Ascending aorta (tissue), 2 donors: Measurements from ENCODE around the gene FCGBP. TPM values are rescaled to one million over a fixed set of nuclear protein-coding genes. Genes with fewer than 3 reads are reported as not detected.

ENCODE experiments used
- DNase-seq, 2 donors: peaks; one replicate each; pipeline ENCODE4 v3.0.0-alpha.2; 2019; ENCODE audit warnings: low spot score in 2 of 2
- H3K27ac ChIP-seq, 2 donors: fragments of 200-600 bp; sonication (generic); one replicate each; pipeline ENCODE4 v1.5.1; 2016 to 2017; ENCODE audit warnings: mild to moderate bottlenecking in 1 of 2
- H3K27me3 ChIP-seq: fragments of 200-600 bp; sonication (generic); one replicate; pipeline ENCODE4 v1.5.1; 2017
- H3K36me3 ChIP-seq, 2 donors: fragments of 200-600 bp; sonication (generic); one replicate each; pipeline ENCODE4 v1.5.1; 2016
- H3K4me1 ChIP-seq, 2 donors: fragments of 200-600 bp; sonication (generic); one replicate each; pipeline ENCODE4 v1.5.1; 2016 to 2017; ENCODE audit warnings: mild to moderate bottlenecking in 1 of 2
- H3K4me3 ChIP-seq, 2 donors: fragments of 200-600 bp; sonication (generic); one replicate each; pipeline ENCODE4 v1.5.1; 2016 to 2017; ENCODE audit warnings: mild to moderate bottlenecking in 1 of 2
- H3K9me3 ChIP-seq, 2 donors: fragments of 200-600 bp; sonication (generic); one replicate each; pipeline ENCODE4 v1.5.1; 2016
- CTCF ChIP-seq, 3 experiments: fragments of 200-600 bp in 2 of 3; fragments of 450-650 bp in 1 of 3; sonication (generic) in 2 of 3; IDR thresholded peaks; one replicate each; pipeline ENCODE4 v1.5.1; 2016 to 2019; ENCODE audit warnings: antibody characterized with exemption in 3 of 3, mild to moderate bottlenecking in 1 of 3, moderate library complexity in 1 of 3
- intact Hi-C: fragments of 100-400 bp; cut with DNase I; formaldehyde crosslinking; loops from one replicate; pipeline ENCODE4 v1.15.1; 2023
- total RNA-seq: library from RNA; depleted of rRNA; stranded (reverse); fragments of >200 nt; gene quantifications from one replicate; pipeline ENCODE4 v1.1.0, GENCODE V29; 2016

Gene FCGBP
- total RNA-seq, 1 donor from 2014 or later = 21.2 TPM

- H3K27me3 ChIP-seq = no peaks in the 10 kb centered on the region
- intact Hi-C loops = no loop called here
- no peak for DNase-seq
- H3K36me3 ChIP-seq = no peaks in the 10 kb centered on the region
- TF ChIP-seq CTCF (IDR thresholded peaks at IDR 0.05) = no peak
- no peak overlapping the region for H3K4me3 ChIP-seq
- no peak overlapping the region for H3K27ac ChIP-seq
- H3K9me3 ChIP-seq = no peaks in the 10 kb centered on the region
- no peaks in the 10 kb centered on the region for H3K4me1 ChIP-seq
These were observed 17.5 kb downstream of the FCGBP start for GRCh38 chr19:39916851-39917396.

GRCh38 chr19:39916236-39916635 is 18.2 kb downstream of the FCGBP start:
- intact Hi-C loops = no loop called here
- TF ChIP-seq CTCF (IDR thresholded peaks at IDR 0.05) = no peak

GRCh38 chr19:39915848-39916215 is 18.6 kb downstream of the FCGBP start:
- H3K9me3 ChIP-seq = no peaks in the 10 kb centered on the region
- H3K4me3 ChIP-seq = no peak overlapping the region
- H3K27ac ChIP-seq = no peak overlapping the region
- no peak for DNase-seq
- no peaks in the 10 kb centered on the region for H3K27me3 ChIP-seq
- H3K4me1 ChIP-seq = no peaks in the 10 kb centered on the region
- no peak for TF ChIP-seq CTCF (IDR thresholded peaks at IDR 0.05)
- no peaks in the 10 kb centered on the region for H3K36me3 ChIP-seq
- intact Hi-C loops = no loop called here

More at GRCh38 chr19:39916236-39916635, 18.2 kb downstream of the FCGBP start:
- H3K9me3 ChIP-seq = no peaks in the 10 kb centered on the region
- H3K27me3 ChIP-seq = no peaks in the 10 kb centered on the region
- no peak overlapping the region for H3K4me3 ChIP-seq
- DNase-seq = no peak
- H3K4me1 ChIP-seq = no peaks in the 10 kb centered on the region
- H3K27ac ChIP-seq = no peak overlapping the region
- H3K36me3 ChIP-seq = no peaks in the 10 kb centered on the region

- H3K27me3 ChIP-seq = no peaks in the 10 kb centered on the region
- DNase-seq = no peak
- no peak overlapping the region for H3K27ac ChIP-seq
- no peaks in the 10 kb centered on the region for H3K4me1 ChIP-seq
- intact Hi-C loops = no loop called here
- H3K4me3 ChIP-seq = no peak overlapping the region
- H3K36me3 ChIP-seq = no peaks in the 10 kb centered on the region
- no peak for TF ChIP-seq CTCF (IDR thresholded peaks at IDR 0.05)
- H3K9me3 ChIP-seq = no peaks in the 10 kb centered on the region
These were observed 19.2 kb downstream of the FCGBP start for GRCh38 chr19:39915101-39915847.

GRCh38 chr19:39913682-39914333 is 20.6 kb downstream of the FCGBP start:
- no peak overlapping the region for H3K4me3 ChIP-seq
- DNase-seq = no peak
- intact Hi-C loops = no loop called here

More at GRCh38 chr19:39913682-39914333, 20.6 kb downstream of the FCGBP start:
- H3K9me3 ChIP-seq = no peaks in the 10 kb centered on the region
- no peaks in the 10 kb centered on the region for H3K4me1 ChIP-seq
- no peak for TF ChIP-seq CTCF (IDR thresholded peaks at IDR 0.05)
- no peak overlapping the region for H3K27ac ChIP-seq
- no peaks in the 10 kb centered on the region for H3K36me3 ChIP-seq
- no peaks in the 10 kb centered on the region for H3K27me3 ChIP-seq
